GM06990 (cell line): ENCODE data around the gene PTPRN2.

Source experiments
- DNase-seq: peaks from one replicate; pipeline ENCODE4 v3.0.0-alpha.2; 2011; ENCODE audit not compliant: insufficient read length; ENCODE audit errors: extremely low read depth
- H3K27me3 ChIP-seq: replicated peaks from 2 replicates; pipeline ENCODE4 v1.6.0; 2011; ENCODE audit warnings: low read length; ENCODE audit not compliant: control insufficient read depth, insufficient read depth
- H3K36me3 ChIP-seq: 2 replicates; pipeline ENCODE4 v1.5.1; 2011; ENCODE audit warnings: low read length; ENCODE audit not compliant: control insufficient read depth, insufficient read depth
- H3K4me3 ChIP-seq: replicated peaks from 2 replicates; pipeline ENCODE4 v1.5.1; 2011; ENCODE audit warnings: low read depth, mild to moderate bottlenecking, control low read depth, low read length
- TF ChIP-seq, protein P1 (sequence below): IDR thresholded peaks from 2 replicates; pipeline ENCODE4 v1.5.1; 2011; ENCODE audit warnings: low read length, control low read depth, mild to moderate bottlenecking, inconsistent platforms; ENCODE audit not compliant: insufficient read depth, poor library complexity, severe bottlenecking

The PTPRN2 gene

DNA sequence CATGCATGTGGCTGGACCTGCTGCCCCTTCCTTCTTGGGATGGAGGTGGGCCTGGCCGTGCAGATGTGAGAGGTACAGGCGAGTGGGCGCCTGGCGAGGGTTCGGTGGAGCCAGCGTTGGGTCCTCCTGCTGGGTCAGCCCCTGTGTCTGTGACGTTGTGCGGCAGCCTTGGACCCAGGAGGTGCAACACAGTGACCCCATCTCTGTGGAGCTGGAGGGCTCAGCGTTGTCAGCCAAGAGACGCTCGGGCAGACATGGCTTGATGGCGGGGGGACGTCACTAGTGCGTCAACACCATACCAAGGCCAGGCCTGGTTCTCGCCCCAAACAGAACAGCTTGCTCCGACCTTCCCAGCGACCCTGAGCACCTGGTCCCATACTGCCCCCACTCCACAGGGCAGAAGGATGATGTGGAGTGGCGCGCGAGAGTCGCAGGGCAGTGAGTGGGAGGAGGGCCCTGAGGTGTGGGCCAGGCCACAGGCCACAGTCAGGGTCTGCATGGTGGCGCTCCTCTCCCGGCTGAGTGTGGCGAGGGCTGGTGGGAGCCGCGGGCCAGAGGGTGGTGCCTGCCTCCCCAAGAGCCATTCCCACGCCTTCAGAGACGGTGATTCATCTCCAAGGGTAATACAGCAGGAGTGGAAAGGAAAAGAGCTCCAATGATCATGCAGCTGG lies 1066.4 kb downstream of the PTPRN2 start:
- Histone ChIP-seq H3K36me3 (no peaks in the 10 kb centered on the region), H3K4me3 (no peak overlapping the region), H3K27me3 (no peaks in the 10 kb centered on the region)
- no peak for DNase-seq
- TF ChIP-seq, protein P1, sequence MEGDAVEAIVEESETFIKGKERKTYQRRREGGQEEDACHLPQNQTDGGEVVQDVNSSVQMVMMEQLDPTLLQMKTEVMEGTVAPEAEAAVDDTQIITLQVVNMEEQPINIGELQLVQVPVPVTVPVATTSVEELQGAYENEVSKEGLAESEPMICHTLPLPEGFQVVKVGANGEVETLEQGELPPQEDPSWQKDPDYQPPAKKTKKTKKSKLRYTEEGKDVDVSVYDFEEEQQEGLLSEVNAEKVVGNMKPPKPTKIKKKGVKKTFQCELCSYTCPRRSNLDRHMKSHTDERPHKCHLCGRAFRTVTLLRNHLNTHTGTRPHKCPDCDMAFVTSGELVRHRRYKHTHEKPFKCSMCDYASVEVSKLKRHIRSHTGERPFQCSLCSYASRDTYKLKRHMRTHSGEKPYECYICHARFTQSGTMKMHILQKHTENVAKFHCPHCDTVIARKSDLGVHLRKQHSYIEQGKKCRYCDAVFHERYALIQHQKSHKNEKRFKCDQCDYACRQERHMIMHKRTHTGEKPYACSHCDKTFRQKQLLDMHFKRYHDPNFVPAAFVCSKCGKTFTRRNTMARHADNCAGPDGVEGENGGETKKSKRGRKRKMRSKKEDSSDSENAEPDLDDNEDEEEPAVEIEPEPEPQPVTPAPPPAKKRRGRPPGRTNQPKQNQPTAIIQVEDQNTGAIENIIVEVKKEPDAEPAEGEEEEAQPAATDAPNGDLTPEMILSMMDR, result no peak

DNA sequence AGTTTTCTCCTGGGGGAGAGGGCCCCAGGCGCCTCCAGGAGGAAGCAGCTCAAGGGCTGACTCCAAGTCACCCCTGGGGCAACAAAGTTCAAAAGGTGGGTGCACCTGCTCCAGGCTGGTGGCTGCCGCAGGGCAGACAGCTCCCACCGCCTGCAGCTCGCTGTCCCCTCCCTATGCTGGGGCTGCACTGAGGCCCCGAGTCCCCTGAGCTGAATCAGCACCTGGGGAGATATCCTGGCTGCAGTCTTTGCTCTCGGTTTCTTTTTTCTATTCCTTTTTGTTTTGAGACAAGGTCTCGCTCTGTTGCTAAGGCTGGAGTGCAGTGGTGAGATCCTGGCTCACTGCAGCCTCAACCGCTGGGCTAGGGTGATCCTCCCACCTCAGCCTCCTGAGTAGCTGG lies 1067.4 kb downstream of the PTPRN2 start:
- no peak overlapping the region for H3K4me3 ChIP-seq
- H3K36me3 ChIP-seq, result no peaks in the 10 kb centered on the region
- no peaks in the 10 kb centered on the region for H3K27me3 ChIP-seq
- DNase-seq, result no peak
- TF ChIP-seq, protein P1, result no peak

DNA sequence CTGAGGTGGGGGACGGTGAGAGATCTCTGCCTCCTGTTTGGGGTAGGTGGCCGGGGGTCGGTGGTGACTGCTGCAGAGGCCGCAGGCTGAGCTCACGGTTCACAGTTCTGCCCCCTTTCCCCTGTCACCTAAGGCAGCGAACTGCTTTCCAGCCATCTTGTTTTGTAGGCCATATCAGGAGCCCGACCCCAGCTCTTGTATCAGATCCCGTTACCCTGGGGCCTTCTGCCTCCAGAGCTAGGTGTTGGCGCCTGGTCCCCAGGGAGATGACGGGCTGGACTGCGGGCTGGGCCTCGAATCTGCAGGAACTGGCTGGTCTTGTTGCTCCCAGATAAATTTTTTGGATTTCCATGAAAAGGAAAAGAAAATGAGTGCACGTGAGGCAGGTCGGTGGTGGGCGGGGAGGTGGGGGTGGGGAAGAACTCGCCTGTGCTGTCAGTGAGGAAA lies 1067.8 kb downstream of the PTPRN2 start:
- TF ChIP-seq, protein P1, result no peak
- Histone ChIP-seq H3K36me3 (no peaks in the 10 kb centered on the region), H3K4me3 (no peak overlapping the region), H3K27me3 (no peaks in the 10 kb centered on the region)
- no peak for DNase-seq

DNA sequence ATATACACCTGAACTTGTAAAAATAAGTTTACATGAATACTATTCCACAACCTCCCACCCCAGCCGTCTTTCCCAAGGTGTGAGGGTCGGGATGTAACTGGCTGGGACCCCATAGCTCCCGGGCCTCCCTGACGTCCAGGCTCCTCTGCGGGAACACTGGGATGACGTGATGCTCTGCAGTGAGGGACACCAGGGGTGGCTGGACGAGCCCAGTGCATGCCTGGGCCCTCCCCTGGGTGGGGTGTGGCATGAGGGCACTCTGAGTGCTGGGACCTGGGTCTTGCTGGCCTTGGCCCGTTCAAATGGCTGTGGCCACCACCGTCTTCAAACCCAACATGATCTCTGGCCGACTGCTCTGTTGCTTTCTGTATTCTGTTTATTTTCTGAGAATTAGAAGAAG lies 1068.4 kb downstream of the PTPRN2 start:
- Histone ChIP-seq H3K4me3 (no peak overlapping the region), H3K27me3 (no peaks in the 10 kb centered on the region), H3K36me3 (no peaks in the 10 kb centered on the region)
- TF ChIP-seq, protein P1, result no peak
- DNase-seq, result no peak

DNA sequence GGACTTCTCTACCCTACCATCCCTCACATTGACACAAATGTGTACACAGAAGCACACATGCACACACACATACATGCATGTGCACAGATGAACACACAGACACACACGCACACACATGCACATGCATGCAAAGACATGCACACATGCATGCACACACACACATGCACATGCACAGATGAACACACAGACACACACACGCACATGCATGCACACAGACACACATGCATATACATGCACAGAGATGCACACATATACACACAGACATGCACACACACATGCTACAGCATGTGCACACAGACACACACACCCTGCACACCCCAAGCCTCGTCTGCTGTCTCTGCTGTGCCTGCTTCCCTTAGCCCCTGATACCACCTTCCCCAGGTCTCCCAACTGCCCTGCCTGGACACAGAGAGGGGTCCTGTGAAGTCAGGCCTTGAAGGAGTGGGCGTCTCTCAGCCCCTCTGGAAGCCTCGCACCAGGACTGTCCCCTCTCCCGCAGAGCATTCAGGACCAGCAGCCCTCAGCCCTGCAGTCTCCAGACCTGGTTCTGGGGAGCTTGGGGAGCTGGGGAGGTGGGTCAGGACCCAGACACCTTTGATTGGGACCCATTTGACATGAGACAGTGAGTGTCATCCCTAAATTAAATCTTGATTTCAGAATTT lies 1069.0 kb downstream of the PTPRN2 start:
- no peak for DNase-seq
- no peaks in the 10 kb centered on the region for H3K27me3 ChIP-seq
- H3K4me3 ChIP-seq, result no peak overlapping the region
- no peaks in the 10 kb centered on the region for H3K36me3 ChIP-seq
- TF ChIP-seq, protein P1, result no peak
